Endothelial cell of umbilical vein (primary cell): ENCODE results near the gene PITPNM1. TPM values are rescaled to one million over a fixed set of nuclear protein-coding genes. Genes with fewer than 3 reads are reported as not detected.

Experiments
- BruUV-seq: library from RNA; stranded (reverse); fragments of 400-500 nt; replicated peaks from 2 replicates; lab custom pipeline; 2021; lab: Mats Ljungman, UMichigan
- CTCF ChIA-PET: fragments of 300-600, 350-600 bp; sonication (Branson Sonifier 250); formaldehyde crosslinking; loops from one replicate; lab custom pipeline; 2021; ENCODE audit warnings: antibody characterized with exemption, inconsistent platforms; lab: Charles Lee
- POLR2A ChIA-PET: fragments of 300-600, 350-600 bp; sonication (Branson Sonifier 250); formaldehyde crosslinking; loops from one replicate; lab custom pipeline; 2021; ENCODE audit warnings: antibody characterized with exemption, inconsistent platforms; lab: Charles Lee
- DNase-seq: peaks from one replicate; pipeline ENCODE4 v3.0.0-alpha.2; 2011; ENCODE audit warnings: low read depth, low spot score
- FAIRE-seq: peaks from 2 replicates; lab custom pipeline; 2011; peaks lifted over from hg19 to GRCh38; lab: Jason Lieb, UNC
- H2AFZ ChIP-seq: 2 replicates; pipeline ENCODE4 v1.6.0; 2012; ENCODE audit warnings: low read depth, low read length, control low read depth, inconsistent platforms
- H3K27ac ChIP-seq: 2 replicates; pipeline ENCODE4 v1.5.1; 2011; ENCODE audit warnings: low read depth, mild to moderate bottlenecking, control low read depth, low read length, moderate library complexity; ENCODE audit not compliant: insufficient read depth
- H3K27me3 ChIP-seq, 2 experiments: 2 replicates each; pipeline versions ENCODE4 v1.6.0 to v1.6.1; 2011; ENCODE audit warnings: low read length in 2 of 2, mixed read lengths in 1 of 2; ENCODE audit not compliant: control insufficient read depth in 2 of 2, insufficient read depth in 2 of 2
- H3K36me3 ChIP-seq, 2 experiments: 2 replicates in 1 of 2; 3 replicates in 1 of 2; pipeline ENCODE4 v1.5.1; 2011; ENCODE audit warnings: low read length in 2 of 2, mild to moderate bottlenecking in 1 of 2, moderate library complexity in 1 of 2; ENCODE audit not compliant: control insufficient read depth in 2 of 2, insufficient read depth in 2 of 2; ENCODE audit errors: extremely low read depth in 1 of 2
- H3K4me1 ChIP-seq: 3 replicates; pipeline ENCODE4 v1.5.1; 2011; ENCODE audit warnings: mild to moderate bottlenecking, low read length; ENCODE audit not compliant: control insufficient read depth, insufficient read depth; ENCODE audit errors: extremely low read depth
- H3K4me2 ChIP-seq: 2 replicates; pipeline ENCODE4 v1.6.1; 2011; ENCODE audit warnings: low read length, control low read depth, mixed read lengths; ENCODE audit not compliant: insufficient read depth
- H3K4me3 ChIP-seq, 3 experiments: fragments of 200-600 bp in 1 of 3; sonication (generic), shearing (Covaris generic) in 1 of 3; replicated peaks in 1 of 3; 2 replicates each; pipeline ENCODE4 v1.5.1; 2011 to 2016; ENCODE audit warnings: control low read depth in 3 of 3, low read length in 3 of 3, mild to moderate bottlenecking in 2 of 3, inconsistent platforms in 1 of 3, low read depth in 1 of 3, moderate library complexity in 1 of 3; ENCODE audit not compliant: insufficient read depth in 1 of 3
- H3K79me2 ChIP-seq: 2 replicates; pipeline ENCODE4 v1.6.0; 2012; ENCODE audit warnings: low read length, inconsistent platforms; ENCODE audit not compliant: control insufficient read depth, insufficient read depth
- H3K9ac ChIP-seq: replicated peaks from 2 replicates; pipeline ENCODE3; 2011; ENCODE audit warnings: low read length, control low read depth; ENCODE audit not compliant: insufficient read depth; ENCODE audit errors: extremely low read depth
- H3K9me1 ChIP-seq: replicated peaks from 3 replicates; pipeline ENCODE4 v1.6.0; 2011; ENCODE audit warnings: mild to moderate bottlenecking, low read length; ENCODE audit not compliant: control insufficient read depth, insufficient read depth; ENCODE audit errors: extremely low read depth
- H3K9me3 ChIP-seq: replicated peaks from 2 replicates; pipeline ENCODE4 v1.5.1; 2012; ENCODE audit warnings: low read length, inconsistent platforms; ENCODE audit not compliant: control insufficient read depth, insufficient read depth
- H4K20me1 ChIP-seq: replicated peaks from 2 replicates; pipeline ENCODE3; 2011; ENCODE audit warnings: mild to moderate bottlenecking, low read length; ENCODE audit not compliant: control insufficient read depth, insufficient read depth; ENCODE audit errors: extremely low read depth
- EZH2 ChIP-seq: IDR thresholded peaks from 2 replicates; pipeline ENCODE4 v1.6.1; 2012; ENCODE audit warnings: borderline replicate concordance, low read depth, mild to moderate bottlenecking, moderate library complexity, low read length, inconsistent platforms; ENCODE audit not compliant: severe bottlenecking
- FOS ChIP-seq: IDR thresholded peaks from 2 replicates; pipeline ENCODE4 v1.6.1; 2011; ENCODE audit warnings: mild to moderate bottlenecking, low read length, moderate library complexity, borderline replicate concordance; ENCODE audit not compliant: insufficient read depth
- GATA2 ChIP-seq: IDR thresholded peaks from 2 replicates; pipeline ENCODE4 v1.7.0; 2011; ENCODE audit warnings: low read depth, mild to moderate bottlenecking, moderate library complexity, mixed read lengths, low read length; ENCODE audit not compliant: insufficient read length, insufficient read depth
- JUN ChIP-seq: IDR thresholded peaks from 2 replicates; pipeline ENCODE4 v1.6.1; 2011; ENCODE audit warnings: borderline replicate concordance, low read depth; ENCODE audit not compliant: insufficient read length, insufficient read depth
- MYC ChIP-seq: IDR thresholded peaks from one replicate; pipeline ENCODE4 v1.6.1; 2011; ENCODE audit warnings: mild to moderate bottlenecking, low read depth, low read length
- POLR2A ChIP-seq: IDR thresholded peaks from 2 replicates; pipeline ENCODE4 v1.6.1; 2012; ENCODE audit warnings: low read depth, mild to moderate bottlenecking, control low read depth, low read length
- POLR2AphosphoS5 ChIP-seq: IDR thresholded peaks from 2 replicates; pipeline ENCODE4 v1.6.1; 2012; ENCODE audit warnings: low read depth, mild to moderate bottlenecking, control low read depth, low read length, moderate library complexity; ENCODE audit not compliant: insufficient read depth
- dilution Hi-C: fragments of 300-500 bp; cut with MboI; formaldehyde crosslinking; loops from one replicate; pipeline ENCODE4 v1.15.0; 2019; ENCODE audit warnings: low sequenced_read_pairs; ENCODE audit not compliant: extremely low pct_ligation_motif_present
- intact Hi-C: fragments of 100-400 bp; cut with micrococcal nuclease; formaldehyde crosslinking; loops from one replicate; pipeline ENCODE4 v1.10.0; 2022
- polyA plus RNA-seq, 4 experiments: library from polyadenylated mRNA; depleted of rRNA in 3 of 4; stranded (reverse) in 3 of 4; unstranded in 1 of 4; fragments of >200 nt; gene quantifications; 2 replicates each; pipeline versions ENCODE4 v1.2.1 to v1.2.3, GENCODE V29; 2011 to 2012; ENCODE audit warnings: missing spikeins in 1 of 4
- total RNA-seq: library from RNA; stranded (reverse); gene quantifications from 2 replicates; pipeline ENCODE4 v1.2.3, GENCODE V29; 2021
- TF ChIP-seq, protein P1 (sequence below): IDR thresholded peaks from 2 replicates; pipeline ENCODE4 v1.6.1; 2011; ENCODE audit not compliant: insufficient read depth, insufficient read length
- TF ChIP-seq, protein P2 (sequence below), 2 donors: IDR thresholded peaks; 1 replicate in 1 of 2; 2 replicates in 1 of 2; pipeline ENCODE4 v1.5.1; 2011; ENCODE audit warnings: low read length in 2 of 2, mild to moderate bottlenecking in 2 of 2, moderate library complexity in 2 of 2, control low read depth in 1 of 2, inconsistent platforms in 1 of 2, low read depth in 1 of 2; ENCODE audit not compliant: insufficient read depth in 1 of 2; ENCODE audit errors: extremely low read depth in 1 of 2

The PITPNM1 gene
- total and polyA plus RNA-seq, 2 donors (not counting 3 experiments of a cell fraction or from before 2014, with no cell fraction given) = 16.5 to 26.4 TPM

DNA sequence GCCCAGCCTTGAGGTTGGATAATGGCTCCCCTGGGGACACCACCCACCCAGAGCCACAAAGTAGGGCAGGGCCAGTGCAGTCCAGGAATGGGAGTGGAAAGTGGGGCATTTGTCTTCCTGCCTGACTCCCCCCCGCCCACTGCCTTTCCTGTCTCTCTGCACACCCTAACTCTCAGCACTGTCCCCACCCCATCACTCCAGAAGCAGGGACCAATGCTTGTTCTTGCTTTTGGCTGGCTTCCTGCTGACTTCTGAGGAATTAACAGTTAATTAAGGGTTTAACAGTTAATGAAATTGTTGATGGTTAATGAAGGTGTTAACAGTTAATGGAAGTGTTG is 4.7 kb downstream of the PITPNM1 start:
- BruUV-seq = no TSS peak
- no peak for DNase-seq
- no peak for FAIRE-seq

More for the DNA sequence above, 4.7 kb downstream of the PITPNM1 start:
- no peaks in the 10 kb centered on the region for H4K20me1 ChIP-seq
- POLR2A ChIA-PET = no interaction called here
- intact Hi-C loops = loop anchor here (10.0 kb wide), 1 partner anchor 236 kb away; the partner anchor contains the start of gene GRK2
- no peak overlapping the region for H3K4me3 ChIP-seq
- no peaks in the 10 kb centered on the region for H3K79me2 ChIP-seq
- H3K4me1 ChIP-seq = peaks cover 9% of the 10 kb centered on the region
- TF ChIP-seq GATA2 = no peak
- TF ChIP-seq POLR2A = no peak
- TF ChIP-seq, protein P1, sequence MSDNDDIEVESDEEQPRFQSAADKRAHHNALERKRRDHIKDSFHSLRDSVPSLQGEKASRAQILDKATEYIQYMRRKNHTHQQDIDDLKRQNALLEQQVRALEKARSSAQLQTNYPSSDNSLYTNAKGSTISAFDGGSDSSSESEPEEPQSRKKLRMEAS = no peak
- no peak for TF ChIP-seq EZH2
- TF ChIP-seq, protein P2, sequence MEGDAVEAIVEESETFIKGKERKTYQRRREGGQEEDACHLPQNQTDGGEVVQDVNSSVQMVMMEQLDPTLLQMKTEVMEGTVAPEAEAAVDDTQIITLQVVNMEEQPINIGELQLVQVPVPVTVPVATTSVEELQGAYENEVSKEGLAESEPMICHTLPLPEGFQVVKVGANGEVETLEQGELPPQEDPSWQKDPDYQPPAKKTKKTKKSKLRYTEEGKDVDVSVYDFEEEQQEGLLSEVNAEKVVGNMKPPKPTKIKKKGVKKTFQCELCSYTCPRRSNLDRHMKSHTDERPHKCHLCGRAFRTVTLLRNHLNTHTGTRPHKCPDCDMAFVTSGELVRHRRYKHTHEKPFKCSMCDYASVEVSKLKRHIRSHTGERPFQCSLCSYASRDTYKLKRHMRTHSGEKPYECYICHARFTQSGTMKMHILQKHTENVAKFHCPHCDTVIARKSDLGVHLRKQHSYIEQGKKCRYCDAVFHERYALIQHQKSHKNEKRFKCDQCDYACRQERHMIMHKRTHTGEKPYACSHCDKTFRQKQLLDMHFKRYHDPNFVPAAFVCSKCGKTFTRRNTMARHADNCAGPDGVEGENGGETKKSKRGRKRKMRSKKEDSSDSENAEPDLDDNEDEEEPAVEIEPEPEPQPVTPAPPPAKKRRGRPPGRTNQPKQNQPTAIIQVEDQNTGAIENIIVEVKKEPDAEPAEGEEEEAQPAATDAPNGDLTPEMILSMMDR (IDR thresholded peaks at IDR 0.05; ENCODE audit: extremely low read depth in 1 of 2, insufficient read depth in 1 of 2, low read depth in 1 of 2, low read length in 2 of 2) = no peak
- no peak for TF ChIP-seq MYC
- no peak for TF ChIP-seq FOS
- TF ChIP-seq POLR2AphosphoS5 = no peak
- no peak for TF ChIP-seq JUN
- H3K9ac ChIP-seq = no peak overlapping the region
- H3K27me3 ChIP-seq = no peaks in the 10 kb centered on the region
- no peaks in the 10 kb centered on the region for H3K9me1 ChIP-seq
- dilution Hi-C loops = no loop called here
- no peak overlapping the region for H3K27ac ChIP-seq
- no peaks in the 10 kb centered on the region for H3K9me3 ChIP-seq
- CTCF ChIA-PET = interaction anchor here (0.6 kb wide), 1 partner anchor 119 kb away, joined by 5 read pairs; no protein-coding TSS in a partner anchor
- no peak overlapping the region for H3K4me2 ChIP-seq
- no peak overlapping the region for H2AFZ ChIP-seq
- no peaks in the 10 kb centered on the region for H3K36me3 ChIP-seq
